ENCODE results near the gene FNDC7.
A peak's percentile ranks its signal among the peaks of the same experiment; 100 is the strongest.

FNDC7 gene

GRCh38 chr1:108734171-108734865 lies 21.6 kb downstream of the FNDC7 start:
- H3K9me3 ChIP-seq (ENCODE audit: severe bottlenecking) = no peaks in the 10 kb centered on the region
- no peak for DNase-seq (ENCODE audit: low spot score)
- no peaks in the 10 kb centered on the region for H3K27me3 ChIP-seq (ENCODE audit: insufficient read depth, poor library complexity, severe bottlenecking)
- no peak for ATAC-seq (ENCODE audit: low read depth)
- H3K27ac ChIP-seq (ENCODE audit: poor library complexity, severe bottlenecking) = no peak overlapping the region
- no peaks in the 10 kb centered on the region for H3K4me1 ChIP-seq (ENCODE audit: insufficient read depth, poor library complexity, severe bottlenecking)
- H3K4me3 ChIP-seq (ENCODE audit: severe bottlenecking) = no peak overlapping the region
- no peaks in the 10 kb centered on the region for H3K36me3 ChIP-seq (ENCODE audit: low read depth)
- TF ChIP-seq CTCF (IDR thresholded peaks at IDR 0.05; ENCODE audit: poor library complexity, severe bottlenecking) = no peak

GRCh38 chr1:108742253-108742652 lies 29.5 kb downstream of the FNDC7 start:
- no peak for TF ChIP-seq CTCF (IDR thresholded peaks at IDR 0.05; ENCODE audit: poor library complexity, severe bottlenecking)

GRCh38 chr1:108745980-108746381 lies 33.3 kb downstream of the FNDC7 start:
- DNase-seq (ENCODE audit: low spot score) (no peak), ATAC-seq (ENCODE audit: low read depth) (no peak)
- Histone ChIP-seq H3K4me1 (ENCODE audit: insufficient read depth, poor library complexity, severe bottlenecking) (peaks cover 12% of the 10 kb centered on the region), H3K36me3 (ENCODE audit: low read depth) (peaks cover 9% of the 10 kb centered on the region; the same call in 1 of the 2 replicates), H3K27ac (ENCODE audit: poor library complexity, severe bottlenecking) (peak overlapping the region; percentile 81), H3K9me3 (ENCODE audit: severe bottlenecking) (no peaks in the 10 kb centered on the region), H3K27me3 (ENCODE audit: insufficient read depth, poor library complexity, severe bottlenecking) (no peaks in the 10 kb centered on the region), H3K4me3 (ENCODE audit: severe bottlenecking) (no peak overlapping the region)
- TF ChIP-seq CTCF (IDR thresholded peaks at IDR 0.05; ENCODE audit: poor library complexity, severe bottlenecking) = no peak

More at GRCh38 chr1:108742253-108742652, 29.5 kb downstream of the FNDC7 start:
- Histone ChIP-seq H3K4me1 (ENCODE audit: insufficient read depth, poor library complexity, severe bottlenecking) (no peaks in the 10 kb centered on the region), H3K27ac (ENCODE audit: poor library complexity, severe bottlenecking) (no peak overlapping the region), H3K36me3 (ENCODE audit: low read depth) (no peaks in the 10 kb centered on the region), H3K27me3 (ENCODE audit: insufficient read depth, poor library complexity, severe bottlenecking) (no peaks in the 10 kb centered on the region), H3K9me3 (ENCODE audit: severe bottlenecking) (no peaks in the 10 kb centered on the region), H3K4me3 (ENCODE audit: severe bottlenecking) (no peak overlapping the region)
- no peak for ATAC-seq (ENCODE audit: low read depth)
- DNase-seq (ENCODE audit: low spot score) = no peak

GRCh38 chr1:108746382-108747170 lies 33.9 kb downstream of the FNDC7 start, which contains the start of gene STXBP3:
Gene STXBP3, plus strand, starts transcription at chr1:108746674. Its CDS starts 64 bp downstream, at chr1:108746738.
- Histone ChIP-seq H3K36me3 (ENCODE audit: low read depth) (peaks cover 11% of the 10 kb centered on the region), H3K27ac (ENCODE audit: poor library complexity, severe bottlenecking) (peak within 1 kb of the TSS; percentile 81), H3K9me3 (ENCODE audit: severe bottlenecking) (no peaks in the 10 kb centered on the region), H3K27me3 (ENCODE audit: insufficient read depth, poor library complexity, severe bottlenecking) (no peaks in the 10 kb centered on the region), H3K4me3 (ENCODE audit: severe bottlenecking) (peak within 1 kb of the TSS; percentile 77), H3K4me1 (ENCODE audit: insufficient read depth, poor library complexity, severe bottlenecking) (peaks cover 12% of the 10 kb centered on the region)
- DNase-seq (ENCODE audit: low spot score) = peak; percentile 97
- peak; percentile 99 for TF ChIP-seq CTCF (IDR thresholded peaks at IDR 0.05; ENCODE audit: poor library complexity, severe bottlenecking)
- ATAC-seq (ENCODE audit: low read depth) = peak; percentile 80

Data from RWPE2 (cell line).